IgD-negative memory B cell (primary cell): Measurements from ENCODE around the gene OR10A4. TPM values are rescaled to one million over a fixed set of nuclear protein-coding genes. Genes with fewer than 3 reads are reported as not detected.
A peak's percentile ranks its signal among the peaks of the same experiment; 100 is the strongest.
"Not testable (repeated sequence)": the region's sequence is repeated elsewhere in the genome, so short reads cannot be mapped to it uniquely, and the experiment has no call there.

Experiments used
- H3K27ac Mint-ChIP-seq, 3 donors: one replicate each; pipeline ENCODE4 v1.8.0; 2020 to 2022; ENCODE audit warnings: mild to moderate bottlenecking in 3 of 3, mixed read lengths in 3 of 3, moderate library complexity in 1 of 3
- H3K27me3 Mint-ChIP-seq: one replicate; pipeline ENCODE4 v1.8.0; 2021; ENCODE audit warnings: mixed read lengths
- H3K36me3 Mint-ChIP-seq: one replicate; pipeline ENCODE4 v1.8.0; 2020; ENCODE audit warnings: mild to moderate bottlenecking, mixed read lengths
- H3K4me1 Mint-ChIP-seq, 3 donors: one replicate each; pipeline ENCODE4 v1.8.0; 2020 to 2022; ENCODE audit warnings: mixed read lengths in 3 of 3, mild to moderate bottlenecking in 1 of 3
- H3K4me3 Mint-ChIP-seq, 4 donors: one replicate each; pipeline ENCODE4 v1.8.0; 2020 to 2022; ENCODE audit warnings: mild to moderate bottlenecking in 4 of 4, mixed read lengths in 4 of 4, moderate library complexity in 3 of 4
- H3K9me3 Mint-ChIP-seq, 3 donors: one replicate each; pipeline ENCODE4 v1.8.0; 2020 to 2021; ENCODE audit warnings: mixed read lengths in 3 of 3, mild to moderate bottlenecking in 1 of 3
- polyA plus RNA-seq: library from polyadenylated mRNA; unstranded; fragments of 300-500 nt; fragmentation: Illumina TruSeq; gene quantifications from one replicate; pipeline ENCODE4 v1.2.3, GENCODE V29; 2021

OR10A4 gene
- polyA plus RNA-seq, result not detected

GRCh38 chr11:6876325-6876724 is at the start of gene OR10A4:
Gene OR10A4 (plus strand): TSS chr11:6876625. CDS start chr11:6876648, 23 bp downstream.
- no peaks in the 10 kb centered on the region for H3K9me3 Mint-ChIP-seq

GRCh38 chr11:6828103-6828502 is 48.3 kb upstream of the OR10A4 start:
- H3K9me3 Mint-ChIP-seq, result no peaks in the 10 kb centered on the region
- no peak overlapping the region for H3K27ac Mint-ChIP-seq
- H3K4me1 Mint-ChIP-seq, result peaks cover 5 to 10% (median 10%) of the 10 kb centered on the region in 3 donors
- no peaks in the 10 kb centered on the region for H3K27me3 Mint-ChIP-seq
- no peak overlapping the region for H3K4me3 Mint-ChIP-seq
- no peaks in the 10 kb centered on the region for H3K36me3 Mint-ChIP-seq

More at GRCh38 chr11:6876325-6876724, at the start of gene OR10A4:
- peak within 1 kb of the TSS in 1 of 3 donors; percentile 7 for H3K27ac Mint-ChIP-seq
- no peaks in the 10 kb centered on the region for H3K27me3 Mint-ChIP-seq
- H3K4me1 Mint-ChIP-seq, result no peaks in the 10 kb centered on the region
- no peak within 1 kb of the TSS for H3K4me3 Mint-ChIP-seq
- no peaks in the 10 kb centered on the region for H3K36me3 Mint-ChIP-seq

GRCh38 chr11:6833356-6833755 is 43.1 kb upstream of the OR10A4 start:
- Mint-ChIP-seq H3K4me1 (peaks cover 8 to 15% (median 11%) of the 10 kb centered on the region in 3 donors), H3K27me3 (no peaks in the 10 kb centered on the region), H3K36me3 (no peaks in the 10 kb centered on the region), H3K27ac (peak overlapping the region in 1 of 3 donors; percentile 35), H3K9me3 (no peaks in the 10 kb centered on the region), H3K4me3 (no peak overlapping the region)

- H3K4me3 Mint-ChIP-seq, result no peak overlapping the region
- no peaks in the 10 kb centered on the region for H3K36me3 Mint-ChIP-seq
- no peak overlapping the region for H3K27ac Mint-ChIP-seq
- H3K27me3 Mint-ChIP-seq, result no peaks in the 10 kb centered on the region
- H3K9me3 Mint-ChIP-seq, result no peaks in the 10 kb centered on the region
- peaks cover 8 to 15% (median 11%) of the 10 kb centered on the region in 3 donors for H3K4me1 Mint-ChIP-seq
Observed at GRCh38 chr11:6834021-6834420, 42.4 kb upstream of the OR10A4 start.

- Mint-ChIP-seq H3K36me3 (no peaks in the 10 kb centered on the region), H3K27me3 (peaks cover 2% of the 10 kb centered on the region), H3K27ac (no peak overlapping the region), H3K4me1 (no peaks in the 10 kb centered on the region), H3K9me3 (no peaks in the 10 kb centered on the region), H3K4me3 (no peak overlapping the region)
Observed at GRCh38 chr11:6841694-6842093, 34.7 kb upstream of the OR10A4 start.

- no peak overlapping the region for H3K4me3 Mint-ChIP-seq
- H3K36me3 Mint-ChIP-seq, result no peaks in the 10 kb centered on the region
- H3K27ac Mint-ChIP-seq, result no peak overlapping the region
- H3K9me3 Mint-ChIP-seq, result no peaks in the 10 kb centered on the region
- H3K4me1 Mint-ChIP-seq, result no peaks in the 10 kb centered on the region
- peaks cover 2% of the 10 kb centered on the region for H3K27me3 Mint-ChIP-seq
Observed at GRCh38 chr11:6843670-6844069, 32.8 kb upstream of the OR10A4 start.

GRCh38 chr11:6844356-6844755 is 32.1 kb upstream of the OR10A4 start:
- Mint-ChIP-seq H3K4me3 (no peak overlapping the region), H3K4me1 (no peaks in the 10 kb centered on the region), H3K27ac (no peak overlapping the region), H3K27me3 (peaks cover 2% of the 10 kb centered on the region), H3K36me3 (no peaks in the 10 kb centered on the region), H3K9me3 (no peaks in the 10 kb centered on the region)

GRCh38 chr11:6845383-6845782 is 31.0 kb upstream of the OR10A4 start, which contains the start of gene OR10A5:
Gene OR10A5 (plus strand): TSS chr11:6845683. CDS start chr11:6845683, 0 bp downstream.
- no peak within 1 kb of the TSS for H3K4me3 Mint-ChIP-seq
- H3K27me3 Mint-ChIP-seq, result peaks cover 2% of the 10 kb centered on the region
- H3K27ac Mint-ChIP-seq, result no peak within 1 kb of the TSS
- no peaks in the 10 kb centered on the region for H3K36me3 Mint-ChIP-seq
- no peaks in the 10 kb centered on the region for H3K4me1 Mint-ChIP-seq
- peaks cover 0 to 1% (median 0%) of the 10 kb centered on the region in 3 donors for H3K9me3 Mint-ChIP-seq

GRCh38 chr11:6850526-6850925 is 25.9 kb upstream of the OR10A4 start:
- Mint-ChIP-seq H3K36me3 (peaks cover 2% of the 10 kb centered on the region), H3K9me3 (peaks cover 3 to 21% (median 9%) of the 10 kb centered on the region in 3 donors), H3K27ac (no peak overlapping the region), H3K27me3 (peaks cover 9% of the 10 kb centered on the region), H3K4me3 (peak overlapping the region in 1 of 4 donors; percentile 10), H3K4me1 (no peaks in the 10 kb centered on the region)

GRCh38 chr11:6854801-6855200 is 21.6 kb upstream of the OR10A4 start:
- Mint-ChIP-seq H3K9me3 (peaks cover 8 to 21% (median 9%) of the 10 kb centered on the region in 3 donors), H3K27me3 (peaks cover 13% of the 10 kb centered on the region)
- not testable (repeated sequence) for H3K36me3 Mint-ChIP-seq, H3K4me1 Mint-ChIP-seq, H3K4me3 Mint-ChIP-seq, H3K27ac Mint-ChIP-seq

GRCh38 chr11:6855971-6856541 is 20.4 kb upstream of the OR10A4 start:
- Mint-ChIP-seq H3K9me3 (peaks cover 8 to 18% (median 9%) of the 10 kb centered on the region in 3 donors), H3K36me3 (no peaks in the 10 kb centered on the region), H3K27me3 (peaks cover 14% of the 10 kb centered on the region), H3K27ac (no peak overlapping the region), H3K4me1 (no peaks in the 10 kb centered on the region), H3K4me3 (no peak overlapping the region)

GRCh38 chr11:6856871-6857270 is 19.6 kb upstream of the OR10A4 start:
- Mint-ChIP-seq H3K36me3 (no peaks in the 10 kb centered on the region), H3K27me3 (peaks cover 8% of the 10 kb centered on the region), H3K27ac (no peak overlapping the region), H3K4me3 (no peak overlapping the region), H3K4me1 (no peaks in the 10 kb centered on the region), H3K9me3 (peaks cover 5 to 18% (median 8%) of the 10 kb centered on the region in 3 donors)

- no peak within 1 kb of the TSS for H3K27ac Mint-ChIP-seq
- H3K27me3 Mint-ChIP-seq, result peaks cover 6% of the 10 kb centered on the region
- peaks cover 0 to 6% (median 5%) of the 10 kb centered on the region in 3 donors for H3K9me3 Mint-ChIP-seq
- no peaks in the 10 kb centered on the region for H3K4me1 Mint-ChIP-seq
- no peaks in the 10 kb centered on the region for H3K36me3 Mint-ChIP-seq
- H3K4me3 Mint-ChIP-seq, result no peak within 1 kb of the TSS
Observed at GRCh38 chr11:6862961-6863360, 13.5 kb upstream of the OR10A4 start, which contains the start of gene OR10A2. Gene OR10A2 (plus strand): TSS chr11:6863057. CDS start chr11:6869755, 6,698 bp downstream.

- Mint-ChIP-seq H3K36me3 (no peaks in the 10 kb centered on the region), H3K9me3 (peaks cover 0 to 5% (median 1%) of the 10 kb centered on the region in 3 donors), H3K4me1 (no peaks in the 10 kb centered on the region), H3K4me3 (no peak overlapping the region), H3K27me3 (peaks cover 4% of the 10 kb centered on the region), H3K27ac (no peak overlapping the region)
Observed at GRCh38 chr11:6864438-6864837, 12.0 kb upstream of the OR10A4 start.

- H3K27ac Mint-ChIP-seq, result no peak overlapping the region
- H3K9me3 Mint-ChIP-seq, result no peaks in the 10 kb centered on the region
- no peaks in the 10 kb centered on the region for H3K36me3 Mint-ChIP-seq
- no peaks in the 10 kb centered on the region for H3K27me3 Mint-ChIP-seq
- no peaks in the 10 kb centered on the region for H3K4me1 Mint-ChIP-seq
- no peak overlapping the region for H3K4me3 Mint-ChIP-seq
Observed at GRCh38 chr11:6871278-6871677, 5.1 kb upstream of the OR10A4 start.

- no peaks in the 10 kb centered on the region for H3K4me1 Mint-ChIP-seq
- H3K9me3 Mint-ChIP-seq, result no peaks in the 10 kb centered on the region
- H3K27ac Mint-ChIP-seq, result no peak overlapping the region
- H3K36me3 Mint-ChIP-seq, result no peaks in the 10 kb centered on the region
- no peaks in the 10 kb centered on the region for H3K27me3 Mint-ChIP-seq
- no peak overlapping the region for H3K4me3 Mint-ChIP-seq
Observed at GRCh38 chr11:6875761-6876160, 664 bp upstream of the OR10A4 start.
